Parathyroid adenoma (tissue), 2 donors: Measurements from ENCODE around the gene HDAC9.

Source experiments
- H2AFZ ChIP-seq: fragments of 300-600 bp; sonication (generic); one replicate; pipeline ENCODE4 v1.7.0; 2017; ENCODE audit warnings: antibody characterized with exemption, mild to moderate bottlenecking
- H3K27ac ChIP-seq: fragments of 300-600 bp; sonication (generic); one replicate; pipeline ENCODE4 v1.7.0; 2017
- H3K27me3 ChIP-seq: fragments of 300-600 bp; sonication (generic); one replicate; pipeline ENCODE4 v1.7.0; 2017; ENCODE audit warnings: low read length; ENCODE audit not compliant: control insufficient read depth, insufficient read depth
- H3K36me3 ChIP-seq: fragments of 300-600 bp; sonication (generic); one replicate; pipeline ENCODE4 v1.7.0; 2017; ENCODE audit warnings: low read length; ENCODE audit not compliant: control insufficient read depth, insufficient read depth
- H3K4me1 ChIP-seq: fragments of 300-600 bp; sonication (generic); one replicate; pipeline ENCODE4 v1.7.0; 2017; ENCODE audit warnings: control low read depth
- H3K4me2 ChIP-seq: fragments of 300-600 bp; sonication (generic); one replicate; pipeline ENCODE4 v1.7.0; 2017; ENCODE audit warnings: low read length
- H3K4me3 ChIP-seq: fragments of 300-600 bp; sonication (generic); one replicate; pipeline ENCODE4 v1.7.0; 2017; ENCODE audit warnings: low read depth, low read length
- H3K79me2 ChIP-seq: fragments of 300-600 bp; sonication (generic); one replicate; pipeline ENCODE4 v1.7.0; 2017; ENCODE audit warnings: control low read depth
- H3K9ac ChIP-seq: fragments of 300-600 bp; sonication (generic); one replicate; pipeline ENCODE4 v1.7.0; 2017; ENCODE audit warnings: mild to moderate bottlenecking
- H3K9me3 ChIP-seq: fragments of 300-600 bp; sonication (generic); one replicate; pipeline ENCODE4 v1.7.0; 2017; ENCODE audit warnings: low read length; ENCODE audit not compliant: control insufficient read depth
- CTCF ChIP-seq: fragments of 300-600 bp; sonication (generic); IDR thresholded peaks from one replicate; pipeline ENCODE4 v1.7.0; 2017; ENCODE audit warnings: antibody characterized with exemption, mild to moderate bottlenecking
- donor health status: primary hyperparathyroidism.

Gene HDAC9

GRCh38 chr7:18859318-18859717 is 363.8 kb downstream of the HDAC9 start:
- no peak for TF ChIP-seq CTCF
- Histone ChIP-seq H3K4me1 (no peaks in the 10 kb centered on the region), H3K27me3 (no peaks in the 10 kb centered on the region), H3K36me3 (no peaks in the 10 kb centered on the region), H3K79me2 (no peaks in the 10 kb centered on the region), H2AFZ (no peak overlapping the region), H3K9ac (no peak overlapping the region), H3K4me3 (no peak overlapping the region), H3K27ac (no peak overlapping the region), H3K9me3 (no peaks in the 10 kb centered on the region), H3K4me2 (no peak overlapping the region)

GRCh38 chr7:18860221-18860620 is 364.7 kb downstream of the HDAC9 start:
- Histone ChIP-seq H3K36me3 (no peaks in the 10 kb centered on the region), H3K27me3 (no peaks in the 10 kb centered on the region), H2AFZ (no peak overlapping the region), H3K4me2 (no peak overlapping the region), H3K4me3 (no peak overlapping the region), H3K79me2 (no peaks in the 10 kb centered on the region), H3K27ac (no peak overlapping the region), H3K9ac (no peak overlapping the region), H3K4me1 (no peaks in the 10 kb centered on the region), H3K9me3 (no peaks in the 10 kb centered on the region)
- TF ChIP-seq CTCF, result no peak

GRCh38 chr7:18861514-18862118 is 366.1 kb downstream of the HDAC9 start:
- Histone ChIP-seq H3K79me2 (no peaks in the 10 kb centered on the region), H3K9ac (no peak overlapping the region), H3K27me3 (no peaks in the 10 kb centered on the region), H3K27ac (no peak overlapping the region), H3K9me3 (no peaks in the 10 kb centered on the region), H3K4me1 (no peaks in the 10 kb centered on the region), H3K36me3 (no peaks in the 10 kb centered on the region), H3K4me3 (no peak overlapping the region), H2AFZ (no peak overlapping the region), H3K4me2 (no peak overlapping the region)
- no peak for TF ChIP-seq CTCF

- no peak for TF ChIP-seq CTCF
- Histone ChIP-seq H2AFZ (no peak overlapping the region), H3K27me3 (no peaks in the 10 kb centered on the region), H3K27ac (no peak overlapping the region), H3K4me3 (no peak overlapping the region), H3K4me1 (no peaks in the 10 kb centered on the region), H3K79me2 (no peaks in the 10 kb centered on the region), H3K4me2 (no peak overlapping the region), H3K36me3 (no peaks in the 10 kb centered on the region), H3K9me3 (no peaks in the 10 kb centered on the region), H3K9ac (no peak overlapping the region)
Measured at GRCh38 chr7:18864967-18865366, 369.4 kb downstream of the HDAC9 start.

GRCh38 chr7:18866359-18867036 is 370.9 kb downstream of the HDAC9 start:
- Histone ChIP-seq H2AFZ (no peak overlapping the region), H3K27ac (no peak overlapping the region), H3K27me3 (no peaks in the 10 kb centered on the region), H3K9me3 (no peaks in the 10 kb centered on the region), H3K4me2 (no peak overlapping the region), H3K4me1 (no peaks in the 10 kb centered on the region), H3K9ac (no peak overlapping the region), H3K36me3 (no peaks in the 10 kb centered on the region), H3K79me2 (no peaks in the 10 kb centered on the region), H3K4me3 (no peak overlapping the region)
- TF ChIP-seq CTCF, result no peak
